GM18499 (cell line): ENCODE measurements around the gene LSM12.

Source experiments
- ATAC-seq: cut with Tn5 transposase; IDR thresholded peaks from one replicate; pipeline ENCODE4 v1.9.1; 2021; ENCODE audit warnings: moderate number of reproducible peaks; ENCODE audit not compliant: insufficient read depth, unreplicated experiment

LSM12 gene

DNA sequence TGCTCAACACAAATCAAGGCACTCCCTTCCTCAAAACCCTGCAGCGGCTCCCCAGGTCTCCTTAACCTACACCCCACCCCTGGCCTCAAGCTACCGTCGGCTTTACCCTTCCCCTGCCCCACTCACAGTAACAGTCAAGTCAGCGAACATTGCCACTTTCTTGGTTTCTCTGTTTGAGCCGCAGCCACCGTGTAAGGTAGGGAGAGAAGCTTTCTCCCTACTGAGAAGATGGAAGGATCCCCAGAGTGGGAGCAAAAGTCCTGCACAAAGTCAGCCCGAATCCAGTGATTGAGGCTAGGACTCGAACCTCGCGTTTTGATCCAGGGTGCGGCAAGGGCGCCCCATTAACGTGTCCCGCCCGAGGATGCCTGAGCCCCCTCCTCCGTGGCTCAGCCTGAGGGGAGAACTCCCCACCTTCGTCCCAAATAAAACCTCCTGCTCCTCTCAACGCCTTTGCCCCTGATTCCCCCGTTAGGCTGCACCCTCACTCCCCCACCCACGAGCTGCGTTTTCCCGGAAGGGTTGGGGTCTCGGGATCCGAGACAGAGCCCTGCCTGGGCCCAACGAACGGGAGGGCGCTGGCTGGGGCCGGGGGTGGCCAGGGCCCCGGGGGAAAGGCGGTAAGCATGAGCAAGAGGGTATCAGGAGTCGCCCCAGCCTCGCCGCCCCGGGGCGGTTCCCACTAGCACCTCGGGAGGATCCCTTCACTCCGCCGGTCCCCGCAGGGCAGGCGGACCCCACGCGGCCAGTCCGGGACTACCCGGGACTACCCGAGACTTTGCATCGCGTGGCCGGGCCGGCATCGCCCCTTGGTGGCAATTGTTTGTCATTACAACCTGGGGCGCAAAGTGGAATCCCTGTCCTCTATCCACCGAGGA lies 72.0 kb downstream of the LSM12 start:
- no peak for ATAC-seq

DNA sequence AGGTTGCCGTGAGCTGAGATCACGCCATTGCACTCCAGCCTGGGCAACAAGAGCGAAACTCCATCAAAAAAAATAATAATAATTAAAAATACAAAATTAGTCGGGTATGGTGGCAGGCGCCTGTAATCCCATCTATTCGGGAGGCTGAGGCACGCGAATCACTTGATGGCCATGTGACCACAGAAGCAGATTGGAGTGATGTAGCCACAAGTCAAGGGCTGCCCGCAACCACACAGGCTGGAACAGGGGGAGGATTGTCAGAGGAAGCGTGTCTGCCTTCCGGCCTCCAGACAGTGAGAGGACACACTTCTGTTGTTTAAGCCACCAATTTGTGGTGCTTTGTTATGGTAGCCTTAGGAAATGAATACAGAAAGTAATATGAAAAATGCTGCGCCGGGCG lies 73.8 kb downstream of the LSM12 start:
- no peak for ATAC-seq

GRCh38 chr17:43988301-43988700 lies 78.2 kb downstream of the LSM12 start:
- no peak for ATAC-seq

DNA sequence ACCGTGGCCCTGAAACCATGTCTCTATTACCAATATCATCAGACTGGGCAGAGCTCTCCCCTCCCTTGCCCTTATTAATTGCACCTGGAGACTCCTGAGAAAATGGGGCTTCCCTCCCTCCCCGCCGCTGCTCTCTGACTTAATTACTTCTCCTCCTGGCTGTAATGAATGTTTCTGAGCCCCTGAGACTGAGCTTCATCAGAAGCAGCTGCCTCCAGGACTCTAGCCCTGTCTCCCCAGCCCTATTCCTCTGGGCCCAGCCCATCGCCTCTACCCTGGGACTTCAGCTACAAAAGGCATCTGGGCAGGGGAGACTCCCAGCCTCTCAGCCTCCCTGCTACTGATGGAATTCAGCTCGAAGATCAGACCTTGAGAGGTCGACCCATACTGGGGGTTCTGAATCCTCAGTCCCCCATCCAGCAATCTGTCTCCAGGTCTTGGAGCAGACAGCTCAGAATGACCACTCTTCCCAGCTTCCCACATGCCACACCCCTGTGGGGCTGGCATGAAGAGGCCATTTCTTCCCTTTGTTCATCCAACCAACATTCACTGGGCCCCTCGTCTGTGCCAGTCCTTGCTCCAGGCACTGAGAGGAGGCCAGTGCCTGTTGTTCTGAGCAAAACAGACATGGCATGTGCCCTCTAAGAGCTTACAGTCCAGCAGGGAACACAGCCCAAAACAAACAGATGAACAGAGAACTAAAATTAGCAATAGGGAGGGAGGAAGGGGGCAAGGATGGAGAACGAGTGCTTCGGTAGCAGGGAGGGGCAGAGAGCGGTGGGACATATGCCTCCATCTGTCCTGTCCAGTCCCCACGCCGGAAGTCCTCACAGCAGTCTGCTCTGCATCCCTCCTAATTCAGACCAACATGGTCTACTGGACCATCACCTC lies 79.1 kb downstream of the LSM12 start:
- no peak for ATAC-seq

- no peak for ATAC-seq
Measured at GRCh38 chr17:43986225-43986981, 80.1 kb downstream of the LSM12 start.

GRCh38 chr17:43984521-43984920 lies 82.0 kb downstream of the LSM12 start:
- no peak for ATAC-seq
